Ureter (tissue), 1 donor: ENCODE results near the gene CHI3L1. TPM values are rescaled to one million over a fixed set of nuclear protein-coding genes. Genes with fewer than 3 reads are reported as not detected.
"Not testable (repeated sequence)": the region's sequence is repeated elsewhere in the genome, so short reads cannot be mapped to it uniquely, and the experiment has no call there.

Source experiments
- DNase-seq: peaks from one replicate; pipeline ENCODE4 v3.0.0-alpha.2; 2020; ENCODE audit warnings: low spot score
- total RNA-seq: library from RNA; stranded (reverse); gene quantifications from one replicate; pipeline ENCODE4 v1.2.4, GENCODE V29; 2023
- donor health status: DM: yes; HTN: yes; CAD: no.

CHI3L1 gene
- total RNA-seq, result 8.8 TPM

DNA sequence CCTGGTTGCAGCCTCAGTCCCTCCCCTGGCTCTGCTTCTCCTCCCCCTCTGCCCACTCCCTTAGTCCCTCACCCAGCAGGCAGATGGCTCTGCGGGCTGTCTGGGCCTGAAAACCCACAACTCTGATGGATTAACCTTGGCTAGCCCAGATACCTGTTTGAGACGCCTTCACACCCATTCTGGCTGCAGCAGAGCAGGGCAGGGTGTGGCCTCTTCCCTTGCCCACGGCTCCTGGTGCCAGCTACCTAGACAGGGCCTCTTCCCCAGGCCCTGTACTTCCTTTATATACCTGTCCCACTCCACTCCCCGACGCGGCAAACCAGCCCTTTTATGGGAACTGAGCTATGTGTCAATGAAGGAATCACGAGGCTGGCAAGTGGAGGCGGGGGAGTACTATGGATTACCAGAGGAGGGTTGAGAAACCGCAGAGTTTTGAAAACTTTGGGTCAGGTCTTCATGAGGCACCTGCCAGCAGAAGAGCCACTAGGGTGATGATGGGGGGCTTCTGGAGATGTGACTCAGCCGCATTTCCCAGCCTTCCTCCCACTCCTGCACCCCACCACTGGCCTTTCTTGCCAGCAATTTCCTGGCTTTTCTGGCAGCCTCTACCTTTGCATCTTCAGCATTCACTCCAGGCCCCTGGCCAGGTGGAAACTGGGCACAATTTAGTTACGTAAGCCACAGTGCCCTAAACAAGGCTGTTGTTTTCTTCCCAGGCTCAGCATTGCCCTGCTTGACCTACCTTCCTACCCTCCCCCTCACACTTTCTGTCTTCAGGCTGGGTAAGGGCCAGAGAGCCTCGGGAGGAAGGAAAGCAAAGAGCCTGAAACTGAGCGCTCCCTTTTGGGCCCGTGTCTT, at the start of gene CHI3L1:
Gene CHI3L1, minus strand, starts transcription at position 259 of the 858 bp plus-strand sequence. Its CDS starts 81 bp downstream, at position 178.
- no peak for DNase-seq

DNA sequence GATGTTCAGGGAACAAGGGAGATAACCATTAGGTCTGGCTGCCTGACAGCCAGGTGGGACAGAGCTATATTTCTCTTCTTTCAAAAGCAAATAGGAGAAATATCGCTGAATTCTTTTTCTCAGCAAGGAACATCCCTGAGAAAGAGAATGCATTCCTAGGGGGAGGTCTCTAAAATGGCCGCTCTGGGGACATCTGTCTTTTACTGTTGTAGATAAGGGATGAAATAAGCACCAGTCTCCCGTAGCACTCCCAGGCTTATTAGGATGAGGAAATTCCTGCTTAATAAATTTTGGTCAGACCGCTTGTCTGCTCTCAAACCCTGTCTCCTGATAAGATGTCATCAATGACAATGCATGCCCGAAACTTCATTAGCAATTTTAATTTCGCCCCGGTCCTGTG, 48.4 kb upstream of the CHI3L1 start:
- not testable (repeated sequence) for DNase-seq

DNA sequence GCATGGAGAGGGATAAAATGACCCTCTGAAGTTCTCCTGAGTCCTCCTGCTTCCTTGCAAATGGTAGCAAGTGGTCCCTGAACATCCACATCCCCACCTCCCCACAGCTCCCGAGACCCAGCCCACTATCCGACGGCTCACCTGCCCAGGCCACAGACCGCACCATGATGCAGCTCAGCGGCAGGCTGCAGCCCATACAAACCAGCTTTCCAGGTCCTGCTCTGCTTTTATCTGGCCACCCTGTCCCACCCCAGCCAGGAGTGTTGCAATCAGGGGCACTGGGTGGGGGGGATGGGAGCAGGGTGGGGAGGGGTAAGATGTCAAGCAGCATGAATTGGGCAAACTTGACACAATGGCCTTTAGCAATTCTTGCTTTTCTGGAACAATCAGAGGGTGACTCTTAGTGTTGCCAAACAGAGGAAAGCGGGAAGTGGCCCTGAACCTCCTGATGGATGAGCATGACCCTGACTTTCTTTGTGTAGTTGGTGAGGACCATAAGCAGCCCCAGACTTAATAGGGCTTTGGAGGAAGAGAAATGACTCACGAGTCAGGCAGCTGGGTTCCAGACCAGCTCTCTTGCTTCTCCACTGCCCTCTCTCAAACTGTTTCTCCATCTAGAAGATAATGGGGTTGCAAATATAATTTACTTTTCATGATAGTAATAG, 43.1 kb upstream of the CHI3L1 start, which contains the start of gene CHIT1:
Gene CHIT1, minus strand, starts transcription at position 203 of the 665 bp plus-strand sequence. Its CDS starts 37 bp downstream, at position 166.
- no peak for DNase-seq

DNA sequence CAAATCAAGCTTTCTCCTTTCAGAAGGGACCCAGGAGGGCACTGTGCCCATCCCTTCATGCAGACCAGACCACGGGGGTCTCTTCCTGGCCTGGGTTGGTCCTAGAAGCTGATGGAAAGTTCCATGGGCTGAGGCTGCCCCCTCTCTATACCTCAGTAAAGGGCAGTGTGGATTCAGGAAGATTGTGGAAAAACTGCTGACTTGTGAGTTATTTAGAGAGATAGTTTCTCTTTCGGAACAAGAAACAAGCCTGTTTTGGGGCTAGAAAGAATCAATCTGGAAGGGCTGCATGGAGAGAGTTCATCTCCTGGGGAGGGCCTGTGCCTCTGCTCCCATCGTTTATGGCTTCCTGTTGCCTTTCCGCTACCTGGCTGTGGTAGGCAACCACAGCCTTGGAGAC, 42.2 kb upstream of the CHI3L1 start:
- no peak for DNase-seq

DNA sequence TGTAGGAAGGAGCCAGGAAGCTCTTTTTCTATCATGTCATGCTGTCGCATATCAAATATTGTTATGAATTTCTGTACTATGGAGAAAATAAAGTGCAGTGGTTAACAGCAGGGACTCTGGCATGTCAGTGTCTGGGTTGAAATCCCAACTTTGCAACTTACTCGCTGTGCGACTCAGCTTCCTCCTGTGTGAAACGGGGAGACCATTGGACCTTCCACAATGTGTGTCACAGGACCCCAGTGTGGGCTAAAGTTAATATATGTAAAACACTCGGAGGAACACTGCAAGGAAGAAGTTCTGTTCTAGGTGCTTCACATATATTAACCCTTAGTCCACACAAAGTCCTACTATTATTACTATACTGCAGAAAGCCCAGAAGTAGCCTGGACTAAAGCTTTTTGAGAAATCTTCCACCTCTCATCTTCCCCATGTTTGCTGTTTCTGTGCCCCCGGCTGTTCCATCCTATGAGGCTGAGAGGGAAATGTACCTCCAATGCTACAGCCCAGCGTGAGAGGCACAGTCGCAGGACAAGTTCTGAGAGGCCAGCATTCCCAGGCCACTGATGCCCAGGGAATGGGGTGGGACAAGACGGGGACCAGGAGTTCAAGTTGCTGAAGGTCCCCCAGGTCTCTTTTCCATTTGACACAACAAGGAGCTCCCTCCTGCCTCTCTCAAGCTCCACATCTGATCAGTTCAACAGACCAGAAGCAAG, 41.0 kb upstream of the CHI3L1 start:
- DNase-seq, result no peak

DNA sequence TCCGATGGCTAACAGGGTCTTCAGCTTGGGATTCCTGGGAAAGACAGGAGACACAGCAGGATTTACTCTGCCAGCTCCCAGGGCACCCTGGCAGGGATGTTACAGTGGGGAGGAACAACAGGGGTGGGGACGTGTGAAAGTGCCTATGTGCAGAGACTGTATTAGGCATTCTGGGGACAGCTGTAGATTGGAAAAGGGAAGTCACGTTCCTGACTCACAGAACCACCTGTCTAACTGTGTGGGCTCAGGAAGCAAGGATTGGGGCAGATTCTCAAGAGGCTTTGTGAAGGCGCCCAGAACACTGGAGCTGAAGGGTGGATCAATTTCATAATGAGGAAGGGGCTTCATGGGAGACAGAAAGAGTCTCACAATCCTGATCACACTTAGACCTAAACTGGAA, 38.6 kb upstream of the CHI3L1 start:
- DNase-seq, result no peak

DNA sequence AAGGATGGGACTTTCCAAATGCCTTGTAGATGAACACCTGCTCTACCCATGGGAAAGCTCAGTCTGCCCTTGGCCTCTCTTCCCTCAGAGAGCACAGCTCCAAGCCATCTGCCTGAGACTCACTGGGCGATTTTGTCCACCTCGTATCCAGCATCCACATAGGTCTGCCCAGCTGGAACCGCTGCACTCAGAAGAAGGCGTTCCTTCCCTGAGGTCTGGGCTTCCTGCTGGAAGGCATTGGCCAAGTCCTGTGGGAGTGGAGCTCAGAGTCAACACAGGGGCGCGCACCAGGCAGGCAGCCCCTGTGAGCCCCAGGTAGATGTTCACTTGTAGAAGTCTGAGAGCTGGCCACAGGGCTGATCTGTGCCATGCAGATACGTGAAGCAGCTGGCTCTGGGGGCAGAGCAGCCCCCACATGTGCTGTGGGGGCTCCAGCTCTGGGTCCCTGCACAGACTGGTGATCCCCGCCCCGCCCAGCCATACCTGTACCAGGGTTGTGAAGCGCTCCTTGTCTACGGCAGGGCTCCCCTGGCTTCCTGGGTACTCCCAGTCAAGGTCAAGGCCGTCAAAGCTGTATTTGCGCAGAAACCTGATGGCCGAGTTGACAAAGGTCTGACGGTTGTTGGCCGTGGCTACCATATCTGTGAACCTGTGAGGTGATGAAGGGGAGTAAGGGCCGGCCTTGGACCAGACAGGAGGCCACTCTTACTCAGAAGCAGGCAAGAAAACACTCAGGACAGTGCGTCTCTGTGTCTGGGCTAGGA, 36.7 kb upstream of the CHI3L1 start:
- DNase-seq, result no peak

DNA sequence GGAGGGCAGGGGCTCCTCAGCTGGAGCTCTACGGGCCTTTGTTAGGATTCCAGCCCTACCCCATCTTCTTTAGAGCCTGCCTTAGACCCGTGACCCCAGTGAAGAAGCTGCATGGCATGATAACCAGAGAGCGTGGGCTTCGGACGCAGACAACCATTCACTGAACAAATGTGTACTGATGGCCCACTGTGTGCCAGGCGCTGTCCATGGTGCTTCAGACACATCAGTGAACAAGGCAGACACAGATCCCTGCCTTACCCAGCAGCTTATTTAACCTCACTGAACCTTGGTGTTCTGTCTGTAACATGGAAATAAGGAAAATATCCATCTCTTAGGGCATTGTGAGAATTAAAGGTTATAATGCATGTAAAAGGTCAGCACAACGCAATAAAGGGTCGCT, 33.4 kb upstream of the CHI3L1 start:
- DNase-seq, result no peak

DNA sequence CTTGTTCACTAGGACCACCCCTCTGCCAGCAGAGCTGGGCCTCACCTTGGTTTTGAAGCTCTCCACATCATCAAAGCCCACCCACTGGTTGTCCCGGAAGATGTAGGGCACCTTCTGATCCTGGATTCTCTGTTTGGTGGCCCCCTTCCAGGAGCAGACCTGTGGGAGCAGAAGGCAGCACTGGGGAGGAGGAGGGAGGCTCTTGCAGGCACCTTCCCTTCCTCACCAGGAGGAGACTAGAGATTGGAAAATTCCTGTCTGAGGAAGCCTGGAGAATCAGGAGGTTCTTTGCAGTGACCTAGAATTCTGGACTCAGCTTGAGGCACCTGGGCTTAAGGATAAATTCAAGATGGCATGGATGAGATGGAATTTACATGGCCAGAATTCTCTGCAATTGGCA, 32.7 kb upstream of the CHI3L1 start:
- no peak for DNase-seq

DNA sequence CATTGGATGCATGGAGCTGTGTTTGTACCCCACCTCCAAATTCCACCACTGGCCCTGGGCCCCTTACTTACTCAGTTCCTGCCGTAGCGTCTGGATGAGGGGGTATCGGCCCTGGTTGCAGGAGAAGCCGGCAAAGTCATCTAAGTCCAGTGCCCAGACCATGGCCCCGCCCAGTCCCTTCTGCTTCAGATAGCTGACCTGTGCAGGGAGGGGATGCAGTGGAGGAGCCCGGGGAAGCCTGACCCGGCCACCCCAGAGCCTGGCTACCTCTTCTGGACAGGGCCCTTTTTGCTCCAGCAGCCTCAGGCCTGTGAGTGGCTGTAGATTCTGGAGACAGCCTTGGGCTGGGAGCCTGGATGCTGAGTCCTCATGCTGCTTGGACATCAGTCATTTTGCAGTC, 31.2 kb upstream of the CHI3L1 start:
- no peak for DNase-seq

DNA sequence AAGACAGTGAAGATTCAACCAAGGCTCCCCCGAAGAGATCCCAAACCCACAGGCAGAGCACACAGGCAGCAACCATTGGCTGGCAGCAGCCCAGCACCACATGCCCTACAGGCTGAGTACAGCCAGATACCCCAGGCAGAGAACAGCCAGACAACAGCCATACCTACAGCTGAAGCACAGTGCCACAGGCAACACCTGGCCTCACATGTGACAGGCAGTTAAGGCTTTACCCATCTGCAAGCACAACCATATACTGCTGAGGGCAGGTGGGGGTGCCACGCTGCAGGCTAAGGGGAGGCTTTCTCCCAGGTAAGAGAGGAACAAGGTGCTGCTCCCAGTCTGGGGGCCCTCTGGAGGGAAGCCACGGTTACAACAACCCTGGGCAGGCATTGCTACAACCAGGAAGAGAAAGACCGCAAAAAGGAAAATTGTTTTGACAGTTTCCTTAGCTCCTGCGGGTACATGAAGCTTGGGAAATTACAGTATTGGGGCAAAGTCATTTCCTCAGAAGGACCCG, 30.7 kb upstream of the CHI3L1 start:
- DNase-seq, result no peak

DNA sequence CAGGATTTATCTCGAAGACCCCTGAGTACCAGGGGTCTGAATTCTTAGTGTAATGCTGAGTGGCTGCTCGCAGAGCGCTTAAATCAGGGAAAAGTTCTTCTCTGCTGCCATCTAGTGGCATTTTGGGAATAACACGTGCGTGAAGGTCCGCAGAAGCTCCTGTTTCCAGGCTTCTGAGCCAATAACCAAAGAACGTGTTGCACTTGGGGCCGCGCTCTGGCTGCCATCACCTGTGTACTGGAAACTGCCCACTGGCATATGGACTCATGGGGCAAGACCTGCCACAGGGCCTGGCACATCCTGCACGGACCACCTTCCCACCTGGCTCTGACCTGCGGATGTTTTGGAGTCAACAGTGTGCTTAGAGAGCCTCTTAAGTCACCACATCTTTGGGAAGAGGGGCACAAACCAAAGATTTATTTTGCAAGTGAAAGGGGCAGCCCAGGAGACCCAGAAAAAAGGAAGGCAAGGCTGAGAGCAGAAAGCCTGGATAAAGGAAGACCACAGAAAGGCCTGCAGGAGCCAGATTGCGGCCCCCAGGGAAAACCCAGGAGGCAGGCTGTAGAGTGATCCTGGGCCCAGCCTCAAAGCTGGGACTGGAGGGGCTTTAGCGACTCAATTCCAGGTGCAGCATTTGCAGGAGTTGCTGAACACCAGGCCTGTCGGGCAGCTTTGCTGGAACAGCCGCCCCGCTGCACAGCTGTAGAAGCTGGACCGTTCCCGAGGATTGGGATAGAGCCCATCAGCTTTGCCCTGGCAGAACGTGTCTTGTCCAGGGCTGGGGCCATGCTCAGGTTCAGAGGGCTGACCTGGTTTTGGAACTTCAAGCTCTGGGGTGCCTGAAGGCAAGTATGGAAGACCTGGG, 30.0 kb upstream of the CHI3L1 start:
- peak; percentile 65 for DNase-seq

DNA sequence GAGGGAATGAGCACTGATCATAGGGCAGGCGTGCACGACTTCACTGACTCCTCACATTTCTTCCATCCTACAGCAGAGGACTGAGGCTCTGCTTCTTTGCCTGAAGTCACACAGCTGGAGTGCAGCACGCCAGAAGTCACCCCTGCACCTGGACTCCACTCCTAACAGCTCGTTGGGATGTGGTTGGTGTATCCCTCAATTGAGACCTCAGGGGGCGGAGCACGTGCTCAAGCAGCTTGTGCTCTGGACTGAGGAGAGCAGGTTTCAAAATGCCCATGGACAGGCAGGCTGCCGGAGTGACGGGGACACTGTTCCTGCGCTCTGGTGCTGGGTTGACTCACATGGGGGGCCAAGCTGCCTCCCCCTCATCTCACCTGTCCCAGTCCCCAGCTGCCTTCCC, 29.1 kb upstream of the CHI3L1 start:
- DNase-seq, result no peak

DNA sequence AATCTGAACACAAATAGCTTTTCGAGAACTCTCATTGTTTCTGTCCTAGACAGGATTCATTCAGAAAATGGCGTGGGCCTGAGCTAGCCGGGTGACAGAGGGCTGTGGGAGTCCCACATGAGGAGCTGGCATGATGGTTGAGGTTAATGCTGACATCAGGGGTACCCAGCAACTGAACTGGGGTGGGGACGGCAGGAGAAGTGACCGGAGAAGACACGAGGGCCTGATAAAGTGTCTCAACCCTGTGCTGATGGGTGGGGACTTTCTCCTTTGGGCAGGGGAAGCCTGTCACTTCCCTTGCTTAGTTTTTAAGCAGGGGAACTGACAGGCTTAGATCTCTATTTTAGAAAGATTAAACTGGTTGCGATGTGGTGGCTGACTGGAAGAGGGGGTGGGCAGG, 28.4 kb upstream of the CHI3L1 start:
- DNase-seq, result no peak

DNA sequence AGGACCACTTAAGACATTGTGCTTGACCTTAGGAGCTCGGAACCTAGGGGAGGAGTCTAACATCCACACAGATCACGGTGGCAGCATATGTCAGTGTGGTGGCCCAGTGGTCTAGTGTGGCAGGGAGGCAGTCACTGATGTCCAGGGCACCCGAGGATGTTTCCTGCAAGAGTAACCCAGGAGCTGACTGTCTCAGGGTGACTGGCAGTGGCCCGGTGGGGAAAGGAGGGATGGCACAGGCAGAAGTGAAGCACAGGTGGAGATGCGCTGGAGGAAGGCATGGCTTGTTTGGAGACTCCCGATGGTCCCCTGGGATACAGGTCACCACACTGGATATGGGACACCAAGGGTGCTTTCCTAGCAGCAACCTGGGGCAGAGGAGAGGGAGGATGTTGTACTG, 26.6 kb upstream of the CHI3L1 start:
- DNase-seq, result no peak

DNA sequence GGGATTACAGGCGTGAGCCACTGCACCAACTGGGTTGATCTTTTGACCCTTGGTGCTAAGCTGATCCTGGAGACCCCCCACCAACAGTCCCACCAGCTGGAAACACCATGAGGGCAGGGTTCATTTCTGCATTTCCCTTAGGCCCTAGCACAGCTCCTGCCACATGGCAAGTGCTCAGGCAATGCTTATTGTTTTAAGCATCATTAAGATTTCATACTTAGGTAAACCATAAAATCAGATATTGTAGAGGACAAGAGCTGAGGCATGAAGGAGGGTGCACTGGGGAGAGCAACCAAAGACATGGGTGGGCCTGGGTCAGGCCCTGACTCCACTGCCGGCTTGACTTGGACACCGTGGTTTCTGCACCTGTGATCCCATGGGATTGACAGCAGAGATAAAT, 25.3 kb upstream of the CHI3L1 start:
- no peak for DNase-seq

DNA sequence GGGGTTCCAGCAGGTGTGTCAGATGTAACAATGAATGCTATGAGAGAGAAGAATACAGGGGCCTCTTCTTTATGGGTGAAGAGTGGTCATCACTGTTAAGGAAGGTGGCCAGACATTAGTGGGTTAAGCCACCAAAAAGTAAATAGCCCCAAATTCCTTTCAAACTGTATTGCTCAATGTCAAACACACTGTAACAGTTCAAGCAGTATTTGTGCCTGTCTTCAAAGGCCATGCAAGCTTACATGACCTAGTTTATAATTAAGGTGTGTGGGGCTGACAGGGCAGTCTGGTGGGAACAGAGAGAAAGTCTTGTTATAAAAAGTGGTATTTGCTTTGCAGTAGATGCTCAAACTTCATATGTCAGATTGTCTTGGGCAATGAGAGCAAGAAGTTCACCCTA, 24.5 kb upstream of the CHI3L1 start:
- DNase-seq, result no peak

DNA sequence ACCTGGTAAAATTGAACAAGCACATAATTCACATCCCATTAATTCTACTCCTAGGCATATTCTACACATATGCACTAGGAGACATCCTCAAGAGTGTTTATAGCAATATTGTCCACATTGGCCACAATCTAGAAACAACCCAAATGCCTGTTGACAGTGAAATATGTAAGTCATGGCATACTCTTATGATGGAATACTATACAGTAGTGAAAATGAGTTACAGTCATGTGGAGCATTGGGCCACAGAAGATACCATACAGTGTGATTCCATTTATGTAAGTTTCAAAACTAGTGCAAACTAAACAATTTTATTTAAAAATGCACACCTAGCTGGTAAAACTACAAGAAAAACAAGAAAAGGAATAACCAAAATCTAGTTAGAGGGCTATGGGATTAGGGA, 23.8 kb upstream of the CHI3L1 start:
- DNase-seq, result no peak

DNA sequence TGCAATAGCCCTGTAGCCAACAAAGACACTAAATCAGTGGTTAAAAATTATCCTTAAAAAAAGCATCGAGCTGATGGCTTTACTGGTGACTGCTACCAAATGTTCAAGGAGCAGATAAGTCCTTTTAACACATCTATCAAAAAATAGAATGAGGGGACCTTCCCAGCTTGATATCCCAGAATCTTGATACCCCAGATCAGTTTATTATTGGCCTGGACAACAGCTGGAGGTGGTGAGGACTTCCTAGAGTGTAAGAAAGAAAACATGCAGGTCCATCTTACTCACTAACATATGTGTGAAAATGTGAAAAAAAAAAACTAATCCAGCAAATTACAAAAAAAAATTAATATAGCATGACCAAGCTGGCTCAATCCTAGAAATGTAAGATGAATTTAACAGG, 21.7 kb upstream of the CHI3L1 start:
- no peak for DNase-seq

DNA sequence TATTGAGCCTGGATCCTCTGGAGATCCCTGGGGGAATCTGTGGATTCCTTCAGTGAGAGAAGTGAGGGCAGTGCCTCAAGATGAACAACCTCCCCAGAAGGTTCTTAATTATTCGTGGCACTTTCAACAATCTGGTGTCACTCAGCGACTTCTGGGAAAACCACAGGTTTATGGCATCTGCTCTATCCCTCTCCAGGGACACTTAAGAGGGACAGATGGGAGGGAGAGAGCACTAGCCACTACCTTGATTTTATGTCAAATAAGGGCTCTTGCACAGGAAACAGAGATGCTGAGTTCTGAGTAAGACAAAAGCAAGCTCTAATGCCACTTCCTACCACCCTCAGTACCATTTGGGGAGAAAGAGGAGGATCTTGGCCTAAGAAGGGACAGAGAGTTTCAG, 21.2 kb upstream of the CHI3L1 start:
- no peak for DNase-seq
